ENCODE data around the gene YIF1B. TPM values are rescaled to one million over a fixed set of nuclear protein-coding genes. Genes with fewer than 3 reads are reported as not detected.
A peak's percentile ranks its signal among the peaks of the same experiment; 100 is the strongest.

Gene YIF1B
- total RNA-seq, 1 donor from 2014 or later: 74.8 TPM

DNA sequence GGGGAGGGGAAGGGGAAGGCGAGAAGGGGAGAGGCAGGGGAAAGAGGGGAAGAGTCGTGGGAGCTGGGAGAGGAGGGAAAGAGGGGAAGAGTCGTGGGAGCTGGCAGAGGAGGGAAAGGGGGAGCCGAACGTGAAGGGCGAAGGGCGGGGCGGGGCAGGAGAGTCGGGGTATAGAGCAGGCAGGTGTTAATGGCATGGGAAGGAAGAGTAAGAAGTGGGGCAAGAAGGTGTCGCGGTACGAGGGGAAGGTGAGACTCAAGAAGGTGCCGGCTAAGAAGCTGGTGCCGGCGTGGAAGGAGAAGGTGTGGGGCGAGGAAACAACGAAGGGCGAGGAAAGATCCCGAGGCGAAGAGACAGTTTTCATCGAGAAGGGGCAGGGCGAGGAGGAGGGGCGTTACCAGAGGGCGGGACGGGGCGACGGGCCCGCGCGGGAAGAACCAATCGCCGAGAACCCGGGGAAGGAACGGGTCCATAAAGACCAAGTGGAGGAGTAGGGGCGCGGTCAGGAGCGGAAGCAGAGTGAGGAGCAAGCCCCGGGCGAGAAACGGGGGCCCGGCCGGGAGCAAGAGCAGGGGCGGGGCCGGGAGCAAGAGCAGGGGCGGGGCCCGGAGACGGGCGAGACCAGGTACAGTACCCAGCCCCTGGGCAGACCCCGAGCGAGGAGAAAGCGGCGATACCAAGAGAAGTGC lies 20.3 kb upstream of the YIF1B start:
- DNase-seq (ENCODE audit: low read depth in 2 of 2): peak in 1 of 2 donors; percentile 95

DNA sequence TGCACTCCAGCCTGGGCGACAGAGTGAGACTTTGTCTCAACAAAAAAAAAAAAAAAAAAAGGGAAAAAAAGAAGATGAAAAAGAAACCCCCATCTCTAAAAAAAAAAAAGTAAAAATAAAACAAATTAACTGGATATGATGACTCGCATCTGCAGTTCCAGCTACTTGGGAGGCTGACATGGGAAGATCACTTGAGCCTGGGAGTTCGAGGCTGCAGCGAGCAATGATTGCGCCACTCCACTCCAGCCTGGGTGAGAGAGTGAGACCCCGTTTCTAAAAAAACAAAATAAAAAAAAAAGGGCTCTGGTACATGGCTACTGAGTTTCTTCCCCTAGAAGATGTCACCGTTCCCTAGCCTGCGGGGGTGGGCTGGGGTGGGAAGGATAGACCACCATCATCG lies 17.5 kb upstream of the YIF1B start:
- DNase-seq (ENCODE audit: low read depth in 2 of 2): no peak

DNA sequence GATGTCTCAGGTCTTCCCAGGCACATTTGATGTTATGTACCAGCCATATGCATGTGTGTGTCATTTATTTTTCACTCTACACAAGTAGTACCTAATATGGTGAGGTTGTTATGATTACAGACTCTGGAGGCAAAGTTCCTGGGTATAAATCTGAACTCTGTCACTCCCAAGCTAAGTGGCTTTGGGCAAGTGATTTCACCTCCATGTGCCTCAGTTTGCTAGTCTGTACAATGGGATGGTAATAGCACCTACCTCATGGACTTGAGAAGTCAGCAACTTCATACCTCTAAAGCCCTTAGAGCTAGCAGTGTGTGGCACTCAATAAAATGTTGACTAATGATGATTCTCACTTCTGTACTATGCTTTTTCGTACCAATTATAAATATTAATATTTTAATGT lies 16.0 kb upstream of the YIF1B start:
- DNase-seq (ENCODE audit: low read depth in 2 of 2): no peak

- no peak for DNase-seq (ENCODE audit: low read depth in 2 of 2)
These were observed 13.9 kb upstream of the YIF1B start for GRCh38 chr19:38329651-38330050.

DNA sequence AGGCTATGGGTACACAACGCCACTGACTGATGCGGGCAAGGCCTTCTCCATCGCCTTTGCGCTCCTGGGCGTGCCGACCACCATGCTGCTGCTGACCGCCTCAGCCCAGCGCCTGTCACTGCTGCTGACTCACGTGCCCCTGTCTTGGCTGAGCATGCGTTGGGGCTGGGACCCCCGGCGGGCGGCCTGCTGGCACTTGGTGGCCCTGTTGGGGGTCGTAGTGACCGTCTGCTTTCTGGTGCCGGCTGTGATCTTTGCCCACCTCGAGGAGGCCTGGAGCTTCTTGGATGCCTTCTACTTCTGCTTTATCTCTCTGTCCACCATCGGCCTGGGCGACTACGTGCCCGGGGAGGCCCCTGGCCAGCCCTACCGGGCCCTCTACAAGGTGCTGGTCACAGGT lies 10.8 kb upstream of the YIF1B start:
- no peak for DNase-seq (ENCODE audit: low read depth in 2 of 2)

- DNase-seq (ENCODE audit: low read depth in 2 of 2): no peak
These were observed 8.7 kb upstream of the YIF1B start for GRCh38 chr19:38324431-38324830.

GRCh38 chr19:38323291-38323690 lies 7.5 kb upstream of the YIF1B start:
- no peak for DNase-seq (ENCODE audit: low read depth in 2 of 2)

GRCh38 chr19:38321646-38322196 lies 6.0 kb upstream of the YIF1B start:
- no peak for DNase-seq (ENCODE audit: low read depth in 2 of 2)

- DNase-seq (ENCODE audit: low read depth in 2 of 2): no peak
These were observed 5.2 kb upstream of the YIF1B start for GRCh38 chr19:38320969-38321339.

DNA sequence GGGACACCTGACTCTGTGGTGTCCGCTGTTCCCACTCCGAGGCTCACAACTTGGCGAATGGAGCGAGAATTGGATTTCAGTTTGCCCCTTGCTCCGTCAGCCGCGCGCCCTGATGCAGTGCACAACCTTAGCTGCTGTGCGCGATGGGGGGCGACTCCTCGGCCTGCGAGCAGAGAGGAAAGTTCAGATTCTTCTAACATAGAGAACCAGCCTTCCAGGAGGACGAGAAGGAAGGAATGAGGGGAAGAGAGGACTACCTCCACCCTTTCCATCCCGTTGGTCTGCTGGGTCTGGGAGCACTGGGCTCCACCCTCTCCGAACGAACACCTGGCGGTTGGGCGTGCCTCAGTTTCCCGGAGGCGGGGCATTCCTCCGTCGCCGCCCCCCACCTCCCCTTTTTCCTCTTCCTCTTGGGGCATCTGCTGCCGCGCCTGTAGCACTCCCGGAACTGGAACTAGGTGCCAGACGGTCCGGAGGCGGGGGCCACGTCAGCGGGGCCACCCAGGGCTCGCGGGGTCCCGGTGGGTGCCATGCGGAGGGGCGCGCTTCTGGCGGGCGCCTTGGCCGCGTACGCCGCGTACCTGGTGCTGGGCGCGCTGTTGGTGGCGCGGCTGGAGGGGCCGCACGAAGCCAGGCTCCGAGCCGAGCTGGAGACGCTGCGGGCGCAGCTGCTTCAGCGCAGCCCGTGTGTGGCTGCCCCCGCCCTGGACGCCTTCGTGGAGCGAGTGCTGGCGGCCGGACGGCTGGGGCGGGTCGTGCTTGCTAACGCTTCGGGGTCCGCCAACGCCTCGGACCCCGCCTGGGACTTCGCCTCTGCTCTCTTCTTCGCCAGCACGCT lies 3.9 kb upstream of the YIF1B start, which contains the start of gene KCNK6:
TSS of gene KCNK6 (plus strand) at position 425 of the 838 bp plus-strand sequence. CDS start at position 531, 106 bp downstream.
- peak in 1 of 2 donors; percentile 44 for DNase-seq (ENCODE audit: low read depth in 2 of 2)

DNA sequence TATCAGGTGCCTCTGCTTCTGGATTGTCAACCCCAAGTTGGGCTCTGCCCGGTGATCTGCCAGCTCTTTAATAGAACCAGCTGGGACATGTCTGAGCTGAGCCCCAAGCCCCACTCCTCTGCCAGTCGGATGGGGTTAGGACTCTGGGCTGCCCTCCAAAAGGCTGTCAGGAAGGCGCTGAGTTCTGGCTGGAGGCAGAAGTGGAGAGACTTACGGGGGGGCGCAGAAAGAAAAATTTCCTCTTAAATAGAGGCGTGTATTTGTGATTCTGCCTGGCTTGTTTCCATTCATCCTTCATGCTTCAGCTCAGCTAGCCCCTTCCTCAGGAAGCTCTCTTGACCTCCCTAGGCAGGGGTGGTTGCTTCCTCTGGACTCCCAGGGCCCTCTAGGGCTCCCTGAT lies 2.9 kb upstream of the YIF1B start:
- peak in 1 of 2 donors; percentile 23 for DNase-seq (ENCODE audit: low read depth in 2 of 2)

GRCh38 chr19:38317104-38317612 lies 1.4 kb upstream of the YIF1B start:
- DNase-seq (ENCODE audit: low read depth in 2 of 2): peak in 1 of 2 donors; percentile 28

DNA sequence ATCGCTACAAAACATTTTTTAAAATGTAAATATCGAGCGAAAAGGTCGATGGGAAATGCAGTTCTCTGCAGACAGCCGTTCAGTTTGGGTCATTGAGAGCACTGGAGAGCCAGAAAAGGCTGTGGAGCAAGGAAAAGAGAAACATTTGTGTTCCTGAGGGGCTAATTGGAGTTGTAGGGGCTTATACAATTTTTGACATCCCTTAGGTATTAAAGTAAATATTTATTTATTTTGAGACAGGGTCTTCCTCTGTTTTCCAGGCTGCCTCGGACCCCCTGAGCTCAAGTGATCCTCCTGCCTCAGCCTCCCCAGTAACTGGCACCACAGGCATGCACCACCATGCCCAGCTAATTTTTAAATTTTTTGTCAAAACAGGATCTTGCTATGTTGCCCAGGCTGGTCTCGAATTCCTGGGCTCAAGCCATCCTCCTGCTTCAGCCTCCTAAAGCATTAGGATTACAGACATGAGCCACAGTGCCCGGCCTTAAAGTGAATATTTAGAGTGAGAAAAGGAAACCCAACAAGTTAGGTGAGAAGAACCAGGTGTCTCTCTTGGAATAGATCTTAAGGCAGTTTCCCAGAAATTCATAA lies 825 bp upstream of the YIF1B start:
- no peak for DNase-seq (ENCODE audit: low read depth in 2 of 2)

- DNase-seq (ENCODE audit: low read depth in 2 of 2): no peak
These were observed 4.8 kb downstream of the YIF1B start for GRCh38 chr19:38310986-38311385.

- DNase-seq (ENCODE audit: low read depth in 2 of 2): no peak
These were observed 5.5 kb downstream of the YIF1B start for GRCh38 chr19:38310279-38310670.

DNA sequence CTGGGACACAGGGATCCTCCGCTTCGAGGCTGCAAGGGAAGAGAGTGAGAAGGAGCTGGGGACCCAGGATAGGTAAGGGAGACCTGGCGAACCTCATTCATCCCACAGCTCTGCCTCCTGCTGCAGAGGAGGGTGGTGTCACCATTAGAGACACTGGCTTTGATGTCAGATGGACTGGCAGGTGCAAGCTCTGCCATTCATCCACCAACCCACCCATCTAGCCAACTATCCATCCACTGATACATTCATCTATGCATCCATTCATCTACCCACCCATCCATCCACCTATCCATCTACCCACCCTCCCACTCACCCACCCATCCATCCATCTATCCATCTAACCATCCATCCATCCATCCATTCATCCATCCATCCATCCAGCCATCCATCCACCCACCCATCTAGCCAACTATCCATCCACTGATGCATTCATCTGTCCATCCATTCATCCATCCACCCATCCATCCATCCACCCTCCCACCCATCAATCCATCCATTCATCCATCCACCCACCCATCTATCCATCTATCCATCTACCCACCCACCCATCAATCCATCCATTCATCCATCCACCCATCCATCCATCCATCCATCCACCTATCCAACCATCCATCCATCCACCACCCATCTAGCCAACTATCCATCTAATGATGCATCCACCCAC lies 6.0 kb downstream of the YIF1B start:
- DNase-seq (ENCODE audit: low read depth in 2 of 2): no peak

DNA sequence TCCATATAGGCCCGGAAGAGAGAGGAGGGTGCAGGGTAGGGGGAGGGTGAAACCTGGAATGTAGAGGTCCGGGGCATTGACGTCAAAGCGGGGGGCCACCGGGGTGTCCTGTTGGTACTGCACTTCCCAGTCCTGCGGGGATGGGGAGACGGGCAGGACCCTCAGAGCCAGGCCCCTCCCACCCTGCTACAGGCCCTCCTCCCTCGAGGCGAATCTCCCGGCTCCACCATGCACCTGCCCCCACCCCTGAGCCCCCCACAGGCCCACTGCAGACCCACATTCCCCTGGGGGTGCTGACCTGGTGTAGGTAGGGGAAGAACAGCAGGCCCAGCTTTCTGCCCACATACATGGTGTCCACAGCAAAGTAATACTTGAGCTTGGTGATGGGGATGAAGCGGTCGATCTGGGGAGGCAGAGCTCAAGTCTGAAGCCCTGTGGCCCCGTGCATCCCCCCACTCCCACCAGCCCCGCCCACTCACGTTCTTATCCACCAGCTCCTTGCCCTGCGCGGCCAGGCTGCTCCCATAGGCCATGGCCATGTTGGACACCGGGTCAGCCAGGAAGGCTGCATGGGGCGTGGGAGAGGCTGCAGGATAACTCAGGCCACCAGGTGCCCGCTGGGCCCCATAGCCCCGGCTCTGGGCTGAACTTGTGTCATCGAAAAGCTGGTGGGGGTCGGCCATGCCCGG lies 6.7 kb downstream of the YIF1B start:
- DNase-seq (ENCODE audit: low read depth in 2 of 2): no peak

- DNase-seq (ENCODE audit: low read depth in 2 of 2): no peak
These were observed 7.6 kb downstream of the YIF1B start for GRCh38 chr19:38308006-38308766.

GRCh38 chr19:38307597-38307996 lies 8.2 kb downstream of the YIF1B start:
- no peak for DNase-seq (ENCODE audit: low read depth in 2 of 2)

DNA sequence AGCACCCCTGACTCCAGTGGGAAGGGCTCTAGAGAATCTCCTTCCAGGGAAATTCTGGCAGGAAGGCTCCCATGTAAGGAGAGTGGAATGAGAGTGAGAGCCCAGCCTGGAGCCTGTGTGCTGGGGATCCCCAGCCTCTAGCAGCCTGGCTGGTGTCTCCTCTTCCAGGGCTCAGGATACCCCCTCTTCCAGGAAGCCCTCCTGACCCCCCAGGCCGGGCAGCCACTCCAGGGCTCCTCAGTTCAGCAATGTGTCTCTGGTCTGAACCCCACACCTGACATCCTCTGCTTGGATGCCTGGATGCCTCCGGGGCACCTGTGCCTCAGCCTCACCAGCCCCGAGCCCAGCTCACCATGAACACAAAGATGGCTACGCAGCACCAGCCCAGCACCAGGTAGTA lies 8.7 kb downstream of the YIF1B start:
- DNase-seq (ENCODE audit: low read depth in 2 of 2): no peak

Data from dermis microvascular lymphatic vessel endothelial cell (primary cell).